Endothelial cell (in vitro differentiated cells): ENCODE results near the gene SH3GL2. TPM values are rescaled to one million over a fixed set of nuclear protein-coding genes. Genes with fewer than 3 reads are reported as not detected.

ENCODE experiments used
- DNase-seq: peaks from one replicate; pipeline ENCODE4 v3.0.0; 2021; ENCODE audit warnings: low spot score
- H3K27ac Mint-ChIP-seq: one replicate; pipeline ENCODE4 v1.8.0; 2021; ENCODE audit warnings: mixed read lengths, inconsistent platforms; ENCODE audit not compliant: unreplicated experiment
- H3K27me3 Mint-ChIP-seq: one replicate; pipeline ENCODE4 v1.8.0; 2021; ENCODE audit warnings: mild to moderate bottlenecking, moderate library complexity, mixed read lengths, inconsistent platforms; ENCODE audit not compliant: unreplicated experiment
- H3K36me3 Mint-ChIP-seq: one replicate; pipeline ENCODE4 v1.8.0; 2021; ENCODE audit warnings: mild to moderate bottlenecking, low read depth, mixed read lengths, inconsistent platforms; ENCODE audit not compliant: unreplicated experiment
- H3K4me1 Mint-ChIP-seq: one replicate; pipeline ENCODE4 v1.8.0; 2021; ENCODE audit warnings: mild to moderate bottlenecking, mixed read lengths, inconsistent platforms; ENCODE audit not compliant: unreplicated experiment
- H3K4me3 Mint-ChIP-seq: one replicate; pipeline ENCODE4 v1.8.0; 2021; ENCODE audit warnings: mild to moderate bottlenecking, mixed read lengths, inconsistent platforms; ENCODE audit not compliant: unreplicated experiment
- H3K9me3 Mint-ChIP-seq: one replicate; pipeline ENCODE4 v1.8.0; 2021; ENCODE audit warnings: mixed read lengths, inconsistent platforms; ENCODE audit not compliant: unreplicated experiment
- CTCF ChIP-seq: fragments of 200-600 bp; sonication (generic); IDR thresholded peaks from one replicate; pipeline ENCODE4 v1.5.0; 2021; ENCODE audit warnings: antibody characterized with exemption; ENCODE audit not compliant: unreplicated experiment
- total RNA-seq: library from RNA; stranded (reverse); fragmentation: NEBNext Ultra II Directional; extraction: Animal tissue kit (Norgen Biotek cat#: 25700); gene quantifications from one replicate; pipeline ENCODE4 v1.2.1, GENCODE V29; 2021; ENCODE audit not compliant: unreplicated experiment

The SH3GL2 gene
- total RNA-seq, 1 donor from 2014 or later: 1.6 TPM

GRCh38 chr9:17631396-17631795 lies 52.5 kb downstream of the SH3GL2 start:
- no peaks in the 10 kb centered on the region for H3K36me3 Mint-ChIP-seq

GRCh38 chr9:17632994-17633393 lies 54.1 kb downstream of the SH3GL2 start:
- Mint-ChIP-seq H3K4me3 (no peak overlapping the region), H3K27ac (no peak overlapping the region), H3K9me3 (no peaks in the 10 kb centered on the region), H3K4me1 (peaks cover 10% of the 10 kb centered on the region), H3K27me3 (peaks cover 2% of the 10 kb centered on the region), H3K36me3 (no peaks in the 10 kb centered on the region)
- no peak for DNase-seq
- no peak for TF ChIP-seq CTCF

More at GRCh38 chr9:17631396-17631795, 52.5 kb downstream of the SH3GL2 start:
- Mint-ChIP-seq H3K9me3 (no peaks in the 10 kb centered on the region), H3K4me3 (no peak overlapping the region), H3K4me1 (peaks cover 14% of the 10 kb centered on the region), H3K27me3 (peaks cover 5% of the 10 kb centered on the region), H3K27ac (no peak overlapping the region)
- no peak for TF ChIP-seq CTCF
- DNase-seq: no peak

- Mint-ChIP-seq H3K9me3 (no peaks in the 10 kb centered on the region), H3K36me3 (no peaks in the 10 kb centered on the region), H3K27me3 (peaks cover 2% of the 10 kb centered on the region), H3K4me3 (no peak overlapping the region), H3K27ac (no peak overlapping the region), H3K4me1 (peaks cover 10% of the 10 kb centered on the region)
- no peak for TF ChIP-seq CTCF
- DNase-seq: no peak
These were observed 56.4 kb downstream of the SH3GL2 start for GRCh38 chr9:17635115-17635890.

- DNase-seq: no peak
- Mint-ChIP-seq H3K4me3 (no peak overlapping the region), H3K27me3 (peaks cover 2% of the 10 kb centered on the region), H3K4me1 (peaks cover 10% of the 10 kb centered on the region), H3K36me3 (no peaks in the 10 kb centered on the region), H3K9me3 (no peaks in the 10 kb centered on the region), H3K27ac (no peak overlapping the region)
- no peak for TF ChIP-seq CTCF
These were observed 57.5 kb downstream of the SH3GL2 start for GRCh38 chr9:17636349-17636748.

- Mint-ChIP-seq H3K4me1 (peaks cover 10% of the 10 kb centered on the region), H3K4me3 (no peak overlapping the region), H3K27ac (no peak overlapping the region), H3K9me3 (no peaks in the 10 kb centered on the region), H3K36me3 (no peaks in the 10 kb centered on the region), H3K27me3 (peaks cover 2% of the 10 kb centered on the region)
- TF ChIP-seq CTCF: no peak
- DNase-seq: no peak
These were observed 58.0 kb downstream of the SH3GL2 start for GRCh38 chr9:17636821-17637220.
